IPS-NIHi11 (cell line): Measurements from ENCODE around the gene BBLN.
"Not testable (repeated sequence)": the region's sequence is repeated elsewhere in the genome, so short reads cannot be mapped to it uniquely, and the experiment has no call there.

ENCODE experiments used
- DNase-seq: peaks from one replicate; pipeline ENCODE4 v3.0.0; 2012; ENCODE audit warnings: mixed read lengths, low spot score

Gene BBLN

GRCh38 chr9:128163523-128164306 lies 3.6 kb downstream of the BBLN start:
- DNase-seq, result no peak

GRCh38 chr9:128164307-128164885 lies 4.3 kb downstream of the BBLN start:
- no peak for DNase-seq

- no peak for DNase-seq
Measured at GRCh38 chr9:128166169-128166568, 6.1 kb downstream of the BBLN start.

GRCh38 chr9:128167209-128167608 lies 7.1 kb downstream of the BBLN start:
- DNase-seq, result no peak

GRCh38 chr9:128168731-128169308 lies 8.8 kb downstream of the BBLN start:
- DNase-seq, result no peak

- no peak for DNase-seq
Measured at GRCh38 chr9:128169492-128169891, 9.4 kb downstream of the BBLN start.

GRCh38 chr9:128169925-128170324 lies 9.9 kb downstream of the BBLN start:
- no peak for DNase-seq

GRCh38 chr9:128174062-128174461 lies 14.0 kb downstream of the BBLN start:
- no peak for DNase-seq

GRCh38 chr9:128175102-128175563 lies 15.1 kb downstream of the BBLN start:
- DNase-seq, result no peak

GRCh38 chr9:128175726-128176125 lies 15.7 kb downstream of the BBLN start:
- no peak for DNase-seq

- no peak for DNase-seq
Measured at GRCh38 chr9:128178806-128179431, 18.9 kb downstream of the BBLN start.

GRCh38 chr9:128180001-128180400 lies 19.9 kb downstream of the BBLN start:
- no peak for DNase-seq

- DNase-seq, result no peak
Measured at GRCh38 chr9:128180447-128180846, 20.4 kb downstream of the BBLN start.

GRCh38 chr9:128181480-128181879 lies 21.4 kb downstream of the BBLN start:
- not testable (repeated sequence) for DNase-seq

GRCh38 chr9:128182893-128183588 lies 23.0 kb downstream of the BBLN start:
- no peak for DNase-seq

GRCh38 chr9:128185979-128186965 lies 26.2 kb downstream of the BBLN start:
- DNase-seq, result no peak

- DNase-seq, result no peak
Measured at GRCh38 chr9:128187361-128187760, 27.3 kb downstream of the BBLN start.

GRCh38 chr9:128188209-128188608 lies 28.1 kb downstream of the BBLN start:
- no peak for DNase-seq

GRCh38 chr9:128190013-128190412 lies 29.9 kb downstream of the BBLN start:
- DNase-seq, result no peak

- no peak for DNase-seq
Measured at GRCh38 chr9:128190516-128191405, 30.7 kb downstream of the BBLN start.
